GM21360 (cell line): ENCODE data around the gene FER.
"Not testable (repeated sequence)": the region's sequence is repeated elsewhere in the genome, so short reads cannot be mapped to it uniquely, and the experiment has no call there.

Experiments used
- ATAC-seq: cut with Tn5 transposase; IDR thresholded peaks from one replicate; pipeline ENCODE4 v1.9.1; 2021; ENCODE audit warnings: mild to moderate bottlenecking, moderate library complexity; ENCODE audit not compliant: unreplicated experiment

Gene FER

GRCh38 chr5:108797986-108798385 lies 50.3 kb downstream of the FER start:
- ATAC-seq = no peak

DNA sequence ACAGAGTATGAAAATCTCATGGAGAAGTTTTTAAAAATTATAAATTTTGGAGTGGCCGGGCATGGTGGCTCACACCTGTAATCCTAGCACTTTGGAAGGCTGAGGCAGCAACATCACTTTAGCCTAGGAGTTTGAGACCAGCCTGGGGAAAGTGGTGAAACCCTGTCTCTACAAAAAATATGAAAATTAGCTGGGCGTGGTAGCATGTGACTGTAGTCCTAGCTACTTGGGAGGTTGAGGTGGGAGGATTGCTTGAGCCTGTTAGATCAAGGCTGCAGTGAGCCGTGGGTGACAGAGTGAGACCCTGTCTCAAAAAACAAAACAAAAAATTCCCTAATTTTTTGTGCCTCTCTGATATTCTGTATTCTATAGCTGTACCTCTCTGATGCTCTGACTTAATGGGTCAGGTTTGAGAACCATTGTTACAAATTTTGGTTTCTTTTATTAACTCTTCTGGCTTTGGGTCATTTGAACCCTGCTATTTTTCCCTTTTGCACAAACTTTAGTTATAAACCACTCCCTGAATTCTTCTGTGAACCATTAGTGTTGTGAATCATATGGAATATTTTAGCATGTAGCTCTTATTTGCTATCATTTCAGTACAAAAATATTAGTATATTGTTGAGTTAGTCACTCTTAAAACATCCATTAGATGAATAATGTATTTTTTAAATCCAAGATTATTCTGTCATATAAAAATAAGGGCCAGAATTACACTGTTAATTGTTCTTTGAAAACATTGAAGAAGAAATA lies 51.0 kb downstream of the FER start:
- ATAC-seq = no peak

DNA sequence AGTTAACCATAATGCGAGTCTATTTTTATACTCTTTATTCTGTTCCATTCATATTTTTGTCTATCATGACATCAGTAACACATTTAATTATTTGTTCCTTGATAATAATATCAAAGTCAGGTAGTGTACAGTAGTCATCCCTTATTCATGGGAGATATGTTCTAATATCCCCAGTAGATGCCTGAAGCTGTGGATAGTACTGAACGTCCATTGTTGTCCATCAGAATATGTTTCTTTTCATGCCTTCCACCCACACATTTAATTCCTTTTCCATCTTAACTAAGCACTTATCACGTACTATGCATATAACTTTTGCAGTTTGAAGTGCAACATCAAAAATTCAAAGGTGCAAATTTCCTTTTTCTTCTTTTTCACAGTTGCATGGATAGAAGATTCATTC lies 53.6 kb downstream of the FER start:
- no peak for ATAC-seq

DNA sequence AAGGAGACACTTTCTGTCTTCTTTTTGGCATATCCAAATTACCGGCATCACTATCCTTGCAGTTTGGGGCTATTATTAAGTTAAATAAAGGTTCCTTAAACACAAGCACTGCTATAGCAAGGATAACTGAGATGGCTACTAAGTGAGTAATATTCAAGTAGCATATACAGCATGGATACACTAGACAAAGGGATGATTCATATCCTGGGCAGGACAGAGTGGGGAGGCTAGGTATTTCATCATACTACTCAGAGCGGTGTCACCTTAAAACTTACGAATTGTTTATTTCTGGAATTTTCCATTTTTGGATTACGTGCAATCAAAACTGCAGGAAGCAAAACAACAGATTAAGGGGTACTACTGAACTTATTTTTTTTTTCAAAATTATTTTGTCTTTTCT lies 54.1 kb downstream of the FER start:
- no peak for ATAC-seq

GRCh38 chr5:108810717-108811116 lies 63.0 kb downstream of the FER start:
- no peak for ATAC-seq

DNA sequence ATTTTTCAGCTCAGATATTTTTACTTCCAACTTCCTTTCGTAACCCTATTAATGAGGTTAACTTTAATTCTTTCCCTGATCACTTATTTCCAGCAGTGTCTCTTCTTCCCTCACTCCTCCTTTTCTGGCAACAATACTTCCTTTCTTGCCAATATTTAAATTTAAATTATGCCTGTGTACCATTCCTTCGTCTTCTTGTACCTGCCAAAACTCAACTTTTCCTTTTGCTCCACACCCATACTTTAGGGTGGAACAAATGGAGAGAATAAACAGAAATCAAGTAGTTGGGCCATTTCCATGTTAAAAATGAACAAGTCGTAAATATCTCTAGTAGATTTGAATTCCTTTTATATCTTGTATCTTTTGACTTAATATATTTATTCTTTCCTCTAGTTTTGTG lies 66.0 kb downstream of the FER start:
- no peak for ATAC-seq

- ATAC-seq = no peak
These were observed 66.9 kb downstream of the FER start for GRCh38 chr5:108814551-108814950.

GRCh38 chr5:108818613-108819272 lies 71.0 kb downstream of the FER start:
- peak; percentile 99 for ATAC-seq

DNA sequence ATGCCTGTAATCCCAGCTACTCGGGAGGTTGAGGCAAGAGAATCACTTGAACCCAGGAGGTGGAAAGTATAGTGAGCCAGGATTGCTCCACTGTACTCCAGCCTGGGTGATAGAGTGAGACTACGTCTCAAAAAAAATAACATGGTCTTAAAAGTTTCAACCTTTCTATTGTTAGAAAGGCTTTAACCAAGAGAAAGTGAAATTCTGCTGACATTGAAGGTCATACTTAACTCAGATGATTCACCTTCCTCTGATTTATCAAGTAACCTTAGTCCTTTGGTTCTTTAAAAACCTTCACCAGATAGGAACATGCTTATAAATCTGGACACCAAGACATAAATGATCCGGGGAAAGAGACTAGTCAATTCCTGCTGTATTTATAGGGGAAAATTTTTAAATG lies 73.3 kb downstream of the FER start:
- ATAC-seq = no peak

DNA sequence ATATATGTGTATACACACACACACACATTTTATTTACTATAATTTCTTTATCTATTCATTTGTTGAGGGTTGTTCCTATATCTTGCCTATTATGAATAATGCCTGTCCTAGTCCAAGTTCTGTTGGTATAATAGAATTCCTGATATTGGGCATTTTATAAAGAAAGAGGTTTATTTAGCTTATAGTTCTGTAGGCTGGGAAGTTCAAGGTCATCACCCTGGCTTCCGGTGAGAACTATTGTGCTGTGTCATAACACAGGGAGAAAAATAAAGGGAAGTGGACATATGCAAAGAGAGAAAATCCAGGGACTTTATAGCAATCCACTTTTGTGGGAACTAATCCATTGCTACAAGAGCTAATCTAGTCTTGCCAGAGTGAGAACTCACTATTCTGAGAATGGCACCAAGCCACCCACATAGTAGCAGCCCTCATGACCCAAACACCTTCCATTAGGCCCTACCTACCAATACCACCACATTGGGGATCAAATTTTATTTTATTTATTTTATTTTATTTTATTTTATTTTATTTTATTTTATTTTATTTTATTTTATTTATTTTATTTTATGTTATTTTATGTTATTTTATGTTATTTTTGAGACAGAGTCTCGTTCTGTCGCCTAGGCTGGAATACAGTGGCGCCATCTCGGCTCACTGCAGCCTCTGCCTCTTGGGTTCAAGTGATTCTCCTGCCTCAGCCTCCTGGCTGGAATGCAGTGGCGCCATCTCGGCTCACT lies 74.7 kb downstream of the FER start:
- ATAC-seq = no peak

DNA sequence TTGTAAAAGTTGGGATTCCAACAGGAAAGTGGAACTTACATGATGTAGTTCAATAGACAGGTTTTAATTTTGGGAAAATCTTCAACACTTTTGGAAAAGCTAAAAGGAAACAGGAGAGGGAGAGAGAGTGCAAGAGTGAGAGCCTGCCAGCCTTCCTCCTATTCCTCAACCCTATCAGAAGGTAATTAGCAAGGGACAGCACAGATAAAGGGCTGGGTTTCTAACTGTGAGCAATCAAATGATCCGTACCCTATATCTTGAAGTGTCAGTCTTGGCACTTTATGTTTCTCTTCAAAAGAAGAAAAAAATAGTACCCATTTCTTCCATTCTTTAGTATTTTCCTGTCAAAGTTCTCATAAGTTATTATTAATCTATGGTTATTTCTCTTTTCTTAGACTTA lies 79.4 kb downstream of the FER start:
- ATAC-seq = no peak

DNA sequence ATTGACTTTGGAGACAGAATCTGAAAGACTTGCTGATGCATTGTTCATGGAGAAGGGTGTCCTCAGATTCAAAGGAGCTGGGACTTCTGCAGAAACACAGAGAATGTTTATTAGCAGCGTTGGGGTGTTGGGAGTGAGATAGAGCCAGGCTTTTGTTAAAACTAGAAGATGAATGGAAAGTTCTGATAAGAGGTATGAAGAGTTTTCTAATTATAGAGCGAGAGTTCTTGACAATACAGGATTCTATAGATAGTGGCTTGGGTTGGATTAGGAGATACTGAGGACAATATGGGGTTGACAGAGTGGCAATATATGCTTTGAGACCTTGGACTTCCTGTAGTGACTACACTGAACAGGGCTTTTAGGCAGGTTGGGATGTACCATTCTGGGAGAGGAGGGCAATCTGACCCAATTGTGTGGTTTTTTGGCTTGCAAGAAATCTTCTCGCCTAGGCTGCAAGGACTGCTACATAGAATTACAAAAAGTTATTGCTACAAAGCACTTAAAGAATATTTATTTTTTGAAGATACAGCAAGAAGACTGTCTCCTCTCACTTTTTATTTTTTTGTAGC lies 83.1 kb downstream of the FER start:
- ATAC-seq = no peak

GRCh38 chr5:108836492-108836891 lies 88.8 kb downstream of the FER start:
- no peak for ATAC-seq

DNA sequence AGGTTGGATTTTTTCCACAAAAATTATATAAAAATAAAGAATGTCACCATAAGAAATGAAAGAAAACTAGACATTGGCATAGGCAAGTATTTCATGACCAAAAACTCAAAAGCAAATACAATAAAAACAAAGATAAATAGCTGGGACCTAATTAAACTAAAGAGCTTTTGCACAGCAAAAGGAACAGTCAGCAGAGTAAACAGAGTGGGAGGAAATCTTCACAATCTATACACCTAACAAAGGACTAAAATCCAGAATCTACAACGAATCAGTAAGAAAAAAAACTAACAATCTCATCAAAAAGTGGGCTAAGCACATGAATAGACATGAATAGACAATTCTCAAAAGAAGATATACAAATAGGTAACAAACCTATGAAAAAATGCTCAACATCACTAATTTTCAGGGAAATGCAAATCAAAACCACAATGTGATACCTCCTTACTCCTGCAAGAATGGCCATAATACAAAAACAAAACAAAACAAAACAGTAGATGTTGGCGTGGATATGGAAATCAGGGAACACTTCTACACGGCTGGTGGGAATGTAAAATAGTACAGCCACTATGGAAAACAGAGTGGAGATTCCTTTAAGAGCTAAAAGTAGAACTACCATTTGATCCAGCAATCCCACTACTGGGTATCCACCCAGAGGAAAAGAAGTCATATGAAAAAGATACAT lies 94.7 kb downstream of the FER start:
- ATAC-seq = not testable (repeated sequence)

DNA sequence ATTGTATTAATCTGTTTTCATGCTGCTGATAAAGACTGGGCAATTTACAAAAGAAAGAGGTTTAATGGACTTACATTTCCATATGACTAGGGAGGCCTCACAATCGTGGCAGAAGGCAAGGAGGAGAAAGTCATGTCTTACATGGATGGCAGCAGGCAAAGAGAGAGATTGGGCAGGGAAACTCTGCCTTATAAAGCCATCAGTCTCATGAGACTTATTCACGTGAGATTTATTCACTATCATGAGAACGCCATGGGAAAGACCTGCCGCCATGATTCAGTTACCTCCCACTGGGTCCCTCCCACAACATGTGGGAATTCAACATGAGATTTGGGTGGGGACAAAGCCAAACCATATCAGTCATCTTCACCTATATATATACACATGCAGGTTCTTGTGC lies 103.4 kb downstream of the FER start:
- not testable (repeated sequence) for ATAC-seq

DNA sequence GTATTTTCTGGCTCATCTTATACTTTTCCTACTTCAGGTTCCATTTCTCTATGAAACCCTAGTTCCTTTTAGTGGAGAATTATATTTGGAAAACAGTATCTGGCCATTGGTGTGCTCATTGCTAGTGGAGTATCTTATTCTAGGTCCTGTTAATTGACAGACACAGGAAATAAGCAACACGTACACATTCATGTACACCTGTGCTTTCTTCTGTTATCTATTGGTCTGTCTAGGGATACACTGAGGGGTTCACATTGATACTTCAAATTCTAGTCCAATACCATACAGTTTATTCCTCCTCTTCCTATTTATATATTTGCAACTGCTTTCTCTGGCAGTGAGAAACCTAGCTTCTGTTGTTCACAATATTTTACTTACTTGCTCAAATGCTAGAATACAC lies 110.2 kb downstream of the FER start:
- ATAC-seq = no peak

DNA sequence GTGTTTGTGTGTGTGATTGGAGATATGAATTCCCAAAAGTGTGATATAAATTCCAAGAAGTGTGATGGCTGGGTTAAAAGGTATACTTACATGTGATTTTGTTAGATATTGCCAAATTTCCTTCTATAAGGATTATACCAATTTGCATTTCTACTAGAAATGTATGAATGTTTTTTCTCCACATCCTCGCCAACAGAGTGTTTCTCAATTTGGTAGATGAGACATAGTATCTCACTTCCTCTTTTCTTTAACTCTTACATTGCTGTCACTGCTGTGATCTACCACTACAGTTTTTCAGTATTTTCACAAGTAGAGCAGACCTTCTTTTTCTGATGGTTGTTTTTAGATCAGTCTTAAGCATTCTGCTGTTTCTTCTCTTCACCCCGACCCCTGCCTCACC lies 111.3 kb downstream of the FER start:
- ATAC-seq = peak; percentile 95

GRCh38 chr5:108862211-108862610 lies 114.5 kb downstream of the FER start:
- no peak for ATAC-seq

DNA sequence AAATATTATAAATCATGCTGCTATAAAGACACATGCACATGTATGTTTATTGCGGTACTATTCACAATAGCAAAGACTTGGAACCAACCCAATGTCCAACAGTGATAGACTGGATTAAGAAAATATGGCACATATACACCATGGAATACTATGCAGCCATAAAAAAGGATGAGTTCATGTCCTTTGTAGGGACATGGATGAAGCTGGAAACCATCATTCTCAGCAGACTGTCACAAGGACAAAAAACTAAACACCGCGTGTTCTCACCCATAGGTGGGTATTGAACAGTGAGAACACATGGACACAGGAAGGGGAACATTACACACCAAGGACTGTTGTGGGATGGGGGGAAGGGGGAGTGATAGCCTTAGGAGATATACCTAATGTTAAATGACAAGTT lies 118.4 kb downstream of the FER start:
- ATAC-seq = not testable (repeated sequence)

GRCh38 chr5:108867656-108868055 lies 120.0 kb downstream of the FER start:
- no peak for ATAC-seq

GRCh38 chr5:108869066-108869465 lies 121.4 kb downstream of the FER start:
- ATAC-seq = no peak
